Cardiac muscle cell (in vitro differentiated cells and primary cell): ENCODE data around the gene KANTR. TPM values are rescaled to one million over a fixed set of nuclear protein-coding genes. Genes with fewer than 3 reads are reported as not detected.

Experiments used
- DNase-seq, 2 donors: peaks; one replicate each; pipeline versions ENCODE4 v3.0.0 to v3.0.0-alpha.2; 2010 to 2017; ENCODE audit warnings: low read depth in 1 of 2, low spot score in 1 of 2
- H3K27ac ChIP-seq: fragments of 200-600 bp; sonication (generic); 2 replicates; pipeline ENCODE4 v1.5.1; 2016
- H3K27me3 ChIP-seq: fragments of 200-600 bp; sonication (generic); 2 replicates; pipeline ENCODE4 v1.6.0; 2016; ENCODE audit warnings: control low read depth
- H3K36me3 ChIP-seq: fragments of 200-600 bp; sonication (generic); 2 replicates; pipeline ENCODE4 v1.5.1; 2016; ENCODE audit warnings: control low read depth
- H3K4me1 ChIP-seq: fragments of 200-600 bp; sonication (generic); 2 replicates; pipeline ENCODE4 v1.8.1; 2017; ENCODE audit warnings: low read depth, mild to moderate bottlenecking, mixed run types
- H3K4me3 ChIP-seq: fragments of 200-600 bp; sonication (generic); 2 replicates; pipeline ENCODE4 v1.5.1; 2016; ENCODE audit warnings: mild to moderate bottlenecking
- H3K9me3 ChIP-seq: fragments of 200-600 bp; sonication (generic); 2 replicates; pipeline ENCODE4 v1.5.1; 2017; ENCODE audit warnings: low read depth, mild to moderate bottlenecking, control low read depth
- polyA plus RNA-seq: library from polyadenylated mRNA; unstranded; fragments of >200 nt; fragmentation: Nextera tagmentation; extraction: Ambion mirVana; gene quantifications from 2 replicates; pipeline ENCODE4 v1.2.1, GENCODE V29; 2016
- total RNA-seq: library from RNA; depleted of rRNA; stranded (reverse); fragments of >200 nt; gene quantifications from 2 replicates; pipeline ENCODE4 v1.2.3, GENCODE V29; 2016
- TF ChIP-seq, protein P1 (sequence below): IDR thresholded peaks from 2 replicates; pipeline ENCODE4 v1.5.1; 2012; ENCODE audit warnings: low read depth, mild to moderate bottlenecking, low read length

The KANTR gene
- total and polyA plus RNA-seq, 2 experiments from 2014 or later, result 10.5 to 17.0 TPM

GRCh38 chrX:53116101-53116500 lies 22.2 kb downstream of the KANTR start:
- TF ChIP-seq, protein P1, sequence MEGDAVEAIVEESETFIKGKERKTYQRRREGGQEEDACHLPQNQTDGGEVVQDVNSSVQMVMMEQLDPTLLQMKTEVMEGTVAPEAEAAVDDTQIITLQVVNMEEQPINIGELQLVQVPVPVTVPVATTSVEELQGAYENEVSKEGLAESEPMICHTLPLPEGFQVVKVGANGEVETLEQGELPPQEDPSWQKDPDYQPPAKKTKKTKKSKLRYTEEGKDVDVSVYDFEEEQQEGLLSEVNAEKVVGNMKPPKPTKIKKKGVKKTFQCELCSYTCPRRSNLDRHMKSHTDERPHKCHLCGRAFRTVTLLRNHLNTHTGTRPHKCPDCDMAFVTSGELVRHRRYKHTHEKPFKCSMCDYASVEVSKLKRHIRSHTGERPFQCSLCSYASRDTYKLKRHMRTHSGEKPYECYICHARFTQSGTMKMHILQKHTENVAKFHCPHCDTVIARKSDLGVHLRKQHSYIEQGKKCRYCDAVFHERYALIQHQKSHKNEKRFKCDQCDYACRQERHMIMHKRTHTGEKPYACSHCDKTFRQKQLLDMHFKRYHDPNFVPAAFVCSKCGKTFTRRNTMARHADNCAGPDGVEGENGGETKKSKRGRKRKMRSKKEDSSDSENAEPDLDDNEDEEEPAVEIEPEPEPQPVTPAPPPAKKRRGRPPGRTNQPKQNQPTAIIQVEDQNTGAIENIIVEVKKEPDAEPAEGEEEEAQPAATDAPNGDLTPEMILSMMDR, result no peak
- H3K9me3 ChIP-seq, result no peaks in the 10 kb centered on the region
- H3K4me1 ChIP-seq, result no peaks in the 10 kb centered on the region
- peak in 1 of 2 donors; percentile 86 for DNase-seq
- no peak overlapping the region for H3K27ac ChIP-seq
- no peaks in the 10 kb centered on the region for H3K36me3 ChIP-seq
- H3K27me3 ChIP-seq, result no peaks in the 10 kb centered on the region
- H3K4me3 ChIP-seq, result no peak overlapping the region

- H3K9me3 ChIP-seq, result no peaks in the 10 kb centered on the region
- no peaks in the 10 kb centered on the region for H3K4me1 ChIP-seq
- H3K27me3 ChIP-seq, result no peaks in the 10 kb centered on the region
- DNase-seq, result no peak
- no peaks in the 10 kb centered on the region for H3K36me3 ChIP-seq
- TF ChIP-seq, protein P1, result no peak
- no peak overlapping the region for H3K27ac ChIP-seq
- no peak overlapping the region for H3K4me3 ChIP-seq
These were observed 28.1 kb downstream of the KANTR start for GRCh38 chrX:53122013-53122412.

DNA sequence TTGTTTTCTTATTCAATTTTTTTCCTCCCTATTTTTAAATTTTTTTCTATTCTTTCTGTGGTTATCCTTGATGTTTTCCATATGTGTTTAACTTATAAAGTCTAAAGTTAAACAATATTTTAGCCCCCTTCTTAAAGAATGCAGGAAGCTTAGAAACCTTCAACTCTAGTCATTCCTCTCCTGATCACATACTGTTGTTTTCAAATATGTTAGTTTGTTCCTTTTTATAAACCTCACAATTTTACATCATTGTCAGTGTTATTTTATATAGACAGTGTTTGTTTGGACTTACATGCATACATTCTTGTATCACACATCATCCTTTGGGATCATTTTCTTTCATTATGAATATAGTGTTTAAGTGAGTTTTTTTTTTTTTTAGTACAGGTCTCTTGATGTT lies 31.6 kb downstream of the KANTR start:
- no peaks in the 10 kb centered on the region for H3K9me3 ChIP-seq
- H3K4me3 ChIP-seq, result no peak overlapping the region
- no peaks in the 10 kb centered on the region for H3K36me3 ChIP-seq
- DNase-seq, result no peak
- TF ChIP-seq, protein P1, result no peak
- H3K27me3 ChIP-seq, result no peaks in the 10 kb centered on the region
- H3K4me1 ChIP-seq, result no peaks in the 10 kb centered on the region
- no peak overlapping the region for H3K27ac ChIP-seq

- no peak overlapping the region for H3K4me3 ChIP-seq
- no peak for DNase-seq
- TF ChIP-seq, protein P1, result no peak
These were observed 32.4 kb downstream of the KANTR start for GRCh38 chrX:53126377-53126776.

DNA sequence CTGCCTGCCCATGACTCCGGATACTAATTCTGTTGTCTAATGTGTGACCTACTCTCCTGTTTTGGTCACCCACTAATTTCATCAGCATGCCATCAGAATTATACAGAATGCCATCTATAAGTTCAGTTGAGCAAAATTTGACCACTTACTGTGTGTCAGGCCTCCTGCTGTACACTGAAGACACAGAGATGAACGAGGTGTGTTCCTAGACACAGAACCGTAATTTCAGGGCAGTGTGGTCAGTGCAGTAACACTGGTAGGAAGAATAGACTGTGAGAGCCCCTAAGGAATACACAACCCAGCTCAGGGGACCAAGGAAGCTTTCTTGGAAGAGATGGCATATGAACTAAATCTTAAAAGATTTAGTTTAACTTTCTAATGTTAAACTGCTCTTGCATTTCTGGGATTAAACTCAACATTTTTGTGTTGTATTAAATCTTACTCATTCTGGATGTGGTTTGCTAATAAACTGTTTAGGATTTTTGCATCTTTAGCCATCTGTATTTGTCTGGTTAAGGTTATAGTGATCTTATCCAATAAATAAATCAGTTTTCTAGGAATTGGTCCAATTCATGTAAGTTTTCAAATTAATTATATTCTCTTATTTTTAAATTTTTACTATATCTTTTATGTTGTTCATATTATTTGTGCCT lies 34.3 kb downstream of the KANTR start:
- Histone ChIP-seq H3K4me3 (no peak overlapping the region), H3K4me1 (no peaks in the 10 kb centered on the region), H3K9me3 (no peaks in the 10 kb centered on the region), H3K36me3 (no peaks in the 10 kb centered on the region), H3K27me3 (no peaks in the 10 kb centered on the region), H3K27ac (no peak overlapping the region)
- no peak for DNase-seq
- TF ChIP-seq, protein P1, result no peak

More at GRCh38 chrX:53126377-53126776, 32.4 kb downstream of the KANTR start:
- Histone ChIP-seq H3K27me3 (no peaks in the 10 kb centered on the region), H3K27ac (no peak overlapping the region), H3K4me1 (no peaks in the 10 kb centered on the region), H3K36me3 (no peaks in the 10 kb centered on the region), H3K9me3 (no peaks in the 10 kb centered on the region)
